Tibial artery (tissue), 4 donors: ENCODE data around the gene RALB.

ENCODE experiments used
- DNase-seq, 2 donors: peaks; one replicate each; pipeline ENCODE4 v3.0.0-alpha.2; 2019
- H3K27ac ChIP-seq, 2 donors: fragments of 200-600 bp; sonication (generic) in 1 of 2; 1 replicate in 1 of 2; 2 replicates in 1 of 2; pipeline ENCODE4 v1.5.1; 2018 to 2019; ENCODE audit warnings: mild to moderate bottlenecking in 1 of 2
- H3K27me3 ChIP-seq, 2 donors: fragments of 200-600 bp; sonication (generic) in 1 of 2; one replicate each; pipeline versions ENCODE4 v1.5.1 to v1.6.0; 2016 to 2019
- H3K36me3 ChIP-seq, 3 donors: fragments of 200-600 bp; sonication (generic) in 2 of 3; one replicate each; pipeline ENCODE4 v1.5.1; 2016 to 2019; ENCODE audit warnings: mild to moderate bottlenecking in 2 of 3
- H3K4me1 ChIP-seq, 4 donors: fragments of 200-600 bp; sonication (generic) in 2 of 4; 1 replicate in 3 of 4; 2 replicates in 1 of 4; pipeline ENCODE4 v1.5.1; 2016 to 2019
- H3K4me3 ChIP-seq, 2 donors: fragments of 200-600 bp; sonication (generic) in 1 of 2; 1 replicate in 1 of 2; 2 replicates in 1 of 2; pipeline ENCODE4 v1.5.1; 2018 to 2019; ENCODE audit warnings: mild to moderate bottlenecking in 2 of 2
- H3K9me3 ChIP-seq, 3 donors: fragments of 200-600 bp; sonication (generic) in 1 of 3; one replicate each; pipeline ENCODE4 v1.5.1; 2016 to 2019
- CTCF ChIP-seq, 2 experiments: fragments of 200-600 bp in 1 of 2; fragments of 450-650 bp in 1 of 2; IDR thresholded peaks; one replicate each; pipeline ENCODE4 v1.5.1; 2017 to 2019; ENCODE audit warnings: antibody characterized with exemption in 2 of 2, mild to moderate bottlenecking in 1 of 2, moderate library complexity in 1 of 2
- intact Hi-C: fragments of 100-400 bp; cut with DNase I; formaldehyde crosslinking; loops from one replicate; pipeline ENCODE4 v1.15.0; 2023; ENCODE audit warnings: low total_unique reads

Gene RALB

GRCh38 chr2:120237491-120237902 lies 15.2 kb upstream of the RALB start:
- intact Hi-C loops = no loop called here
- Histone ChIP-seq H3K27me3 (peaks cover 0 to 3% of the 10 kb centered on the region in 2 donors), H3K4me3 (no peak overlapping the region), H3K36me3 (no peaks in the 10 kb centered on the region), H3K9me3 (no peaks in the 10 kb centered on the region), H3K27ac (no peak overlapping the region), H3K4me1 (peaks cover 0 to 19% (median 10%) of the 10 kb centered on the region in 4 donors)
- DNase-seq = no peak
- no peak for TF ChIP-seq CTCF (IDR thresholded peaks at IDR 0.05)

GRCh38 chr2:120238728-120239487 lies 13.7 kb upstream of the RALB start:
- no peaks in the 10 kb centered on the region for H3K9me3 ChIP-seq
- H3K27ac ChIP-seq = no peak overlapping the region
- peaks cover 0 to 3% of the 10 kb centered on the region in 2 donors for H3K27me3 ChIP-seq
- peak in 1 of 2 donors; percentile 44 for DNase-seq
- no peak overlapping the region for H3K4me3 ChIP-seq
- peaks cover 0 to 12% (median 10%) of the 10 kb centered on the region in 4 donors for H3K4me1 ChIP-seq
- no peak for TF ChIP-seq CTCF (IDR thresholded peaks at IDR 0.05)
- intact Hi-C loops = no loop called here
- no peaks in the 10 kb centered on the region for H3K36me3 ChIP-seq

- peak; percentile 17 to 53 for DNase-seq
- intact Hi-C loops = no loop called here
- H3K9me3 ChIP-seq = no peaks in the 10 kb centered on the region
- H3K4me3 ChIP-seq = no peak overlapping the region
- peaks cover 0 to 3% of the 10 kb centered on the region in 2 donors for H3K27me3 ChIP-seq
- peaks cover 0 to 12% (median 10%) of the 10 kb centered on the region in 4 donors for H3K4me1 ChIP-seq
- TF ChIP-seq CTCF (IDR thresholded peaks at IDR 0.05) = no peak
- no peak overlapping the region for H3K27ac ChIP-seq
- no peaks in the 10 kb centered on the region for H3K36me3 ChIP-seq
Measured at GRCh38 chr2:120239488-120240287, 13.0 kb upstream of the RALB start.

- intact Hi-C loops = no loop called here
- Histone ChIP-seq H3K27ac (no peak overlapping the region), H3K27me3 (peaks cover 0 to 3% of the 10 kb centered on the region in 2 donors), H3K36me3 (no peaks in the 10 kb centered on the region), H3K4me3 (no peak overlapping the region), H3K9me3 (no peaks in the 10 kb centered on the region), H3K4me1 (peaks cover 0 to 20% (median 10%) of the 10 kb centered on the region in 4 donors)
- TF ChIP-seq CTCF (IDR thresholded peaks at IDR 0.05) = no peak
- no peak for DNase-seq
Measured at GRCh38 chr2:120240901-120241429, 11.7 kb upstream of the RALB start.

GRCh38 chr2:120241684-120242083 lies 11.0 kb upstream of the RALB start:
- Histone ChIP-seq H3K4me1 (peaks cover 0 to 20% (median 10%) of the 10 kb centered on the region in 4 donors), H3K4me3 (no peak overlapping the region), H3K9me3 (no peaks in the 10 kb centered on the region), H3K36me3 (no peaks in the 10 kb centered on the region), H3K27me3 (no peaks in the 10 kb centered on the region), H3K27ac (no peak overlapping the region)
- TF ChIP-seq CTCF (IDR thresholded peaks at IDR 0.05) = no peak
- no peak for DNase-seq
- intact Hi-C loops = no loop called here
